Neural progenitor cell (in vitro differentiated cells): ENCODE measurements around the gene TXNDC15. TPM values are rescaled to one million over a fixed set of nuclear protein-coding genes. Genes with fewer than 3 reads are reported as not detected.
"Not testable (repeated sequence)": the region's sequence is repeated elsewhere in the genome, so short reads cannot be mapped to it uniquely, and the experiment has no call there.

Experiments
- DNase-seq: peaks from one replicate; pipeline ENCODE4 v3.0.0-alpha.2; 2016; ENCODE audit warnings: low spot score
- H2AFZ ChIP-seq: fragments of 200-600 bp; sonication (generic); replicated peaks from 2 replicates; pipeline ENCODE4 v1.6.1; 2016; ENCODE audit warnings: antibody characterized with exemption
- H3F3A ChIP-seq: fragments of 200-600 bp; sonication (generic); 2 replicates; pipeline ENCODE4 v1.6.1; 2016; ENCODE audit warnings: antibody characterized with exemption, low read depth
- H3K27ac ChIP-seq: fragments of 200-600 bp; sonication (generic); 2 replicates; pipeline ENCODE4 v1.5.1; 2016; ENCODE audit warnings: mild to moderate bottlenecking
- H3K27me3 ChIP-seq: fragments of 200-600 bp; sonication (generic); 2 replicates; pipeline ENCODE4 v1.6.1; 2016; ENCODE audit warnings: mild to moderate bottlenecking, moderate library complexity
- H3K36me3 ChIP-seq: fragments of 200-600 bp; sonication (generic); 2 replicates; pipeline ENCODE4 v1.5.1; 2016
- H3K4me1 ChIP-seq: fragments of 200-600 bp; sonication (generic); 2 replicates; pipeline ENCODE4 v1.6.1; 2016; ENCODE audit warnings: mixed run types
- H3K4me2 ChIP-seq: fragments of 200-600 bp; sonication (generic); 2 replicates; pipeline ENCODE4 v1.6.1; 2016
- H3K4me3 ChIP-seq: fragments of 200-600 bp; sonication (generic); 2 replicates; pipeline ENCODE4 v1.5.1; 2016
- H3K79me2 ChIP-seq: fragments of 200-600 bp; sonication (generic); 2 replicates; pipeline ENCODE4 v1.6.1; 2016; ENCODE audit warnings: low read depth
- H3K9ac ChIP-seq: fragments of 200-600 bp; sonication (generic); 2 replicates; pipeline ENCODE4 v1.6.1; 2016
- H3K9me3 ChIP-seq: fragments of 200-600 bp; sonication (generic); 2 replicates; pipeline ENCODE4 v1.5.1; 2016; ENCODE audit warnings: low read depth
- H4K20me1 ChIP-seq: fragments of 200-600 bp; sonication (generic); 2 replicates; pipeline ENCODE4 v1.6.1; 2016; ENCODE audit warnings: low read depth
- H3K27ac Mint-ChIP-seq: 3 replicates; pipeline ENCODE4 v1.8.0; 2021; ENCODE audit warnings: mixed read lengths
- H3K27me3 Mint-ChIP-seq: 2 replicates; pipeline ENCODE4 v1.8.0; 2022; ENCODE audit warnings: low read depth, mild to moderate bottlenecking, inconsistent platforms, moderate library complexity, mixed read lengths; ENCODE audit not compliant: insufficient read depth
- H3K36me3 Mint-ChIP-seq: 3 replicates; pipeline ENCODE4 v1.8.0; 2021; ENCODE audit warnings: mixed read lengths
- H3K4me1 Mint-ChIP-seq: 3 replicates; pipeline ENCODE4 v1.8.0; 2021; ENCODE audit warnings: mixed read lengths
- H3K4me3 Mint-ChIP-seq: 3 replicates; pipeline ENCODE4 v1.8.0; 2021; ENCODE audit warnings: mild to moderate bottlenecking, moderate library complexity, mixed read lengths
- H3K9me3 Mint-ChIP-seq: 3 replicates; pipeline ENCODE4 v1.8.0; 2020; ENCODE audit warnings: mixed read lengths
- CTCF ChIP-seq: fragments of 200-600 bp; sonication (generic); IDR thresholded peaks from 2 replicates; pipeline ENCODE4 v1.5.1; 2017; ENCODE audit warnings: antibody characterized with exemption, mild to moderate bottlenecking
- EZH2 ChIP-seq: fragments of 200-600 bp; sonication (generic); IDR thresholded peaks from 2 replicates; pipeline ENCODE4 v1.6.1; 2017; ENCODE audit warnings: antibody characterized with exemption, mild to moderate bottlenecking, moderate library complexity
- EZH2phosphoT487 ChIP-seq: fragments of 200-600 bp; sonication (generic); IDR thresholded peaks from 2 replicates; pipeline ENCODE4 v1.6.1; 2017; ENCODE audit warnings: antibody characterized with exemption
- total RNA-seq: library from RNA; depleted of rRNA; stranded (reverse); fragments of >200 nt; gene quantifications from 2 replicates; pipeline ENCODE4 v1.2.3, GENCODE V29; 2015; ENCODE audit warnings: low replicate concordance

The TXNDC15 gene
- total RNA-seq, 1 donor from 2014 or later = 36.6 TPM

- Mint-ChIP-seq H3K4me1 (peaks cover 22% of the 10 kb centered on the region), H3K27me3 (no peaks in the 10 kb centered on the region), H3K4me3 (peak within 1 kb of the TSS; percentile 92), H3K9me3 (no peaks in the 10 kb centered on the region), H3K36me3 (peaks cover 6% of the 10 kb centered on the region), H3K27ac (peak within 1 kb of the TSS; percentile 83)
- peaks cover 31% of the 10 kb centered on the region for H3F3A ChIP-seq
- H3K9ac ChIP-seq = peak within 1 kb of the TSS; percentile 80
- H3K4me1 ChIP-seq = peaks cover 11% of the 10 kb centered on the region
- H3K9me3 ChIP-seq = no peaks in the 10 kb centered on the region
- peak within 1 kb of the TSS; percentile 88 for H3K4me3 ChIP-seq
- peak within 1 kb of the TSS; percentile 53 for H2AFZ ChIP-seq
- H3K36me3 ChIP-seq = no peaks in the 10 kb centered on the region
- peak; percentile 91 for DNase-seq
- no peaks in the 10 kb centered on the region for H3K27me3 ChIP-seq
- H3K79me2 ChIP-seq = peaks cover 48% of the 10 kb centered on the region
- peak within 1 kb of the TSS; percentile 91 for H3K27ac ChIP-seq
- TF ChIP-seq CTCF = no peak
- peak; percentile 56 for TF ChIP-seq EZH2
- H4K20me1 ChIP-seq = peaks cover under 1% of the 10 kb centered on the region
- peak within 1 kb of the TSS; percentile 98 for H3K4me2 ChIP-seq
These were observed 28.1 kb upstream of the TXNDC15 start, which contains the start of gene C5orf24 for GRCh38 chr5:134845852-134846640. C5orf24 (plus strand) TSS chr5:134845968; CDS start chr5:134854901, 8,933 bp downstream.

GRCh38 chr5:134846641-134846960 is 27.6 kb upstream of the TXNDC15 start:
- Histone ChIP-seq H3K4me3 (peak overlapping the region; percentile 88), H3K4me1 (peaks cover 11% of the 10 kb centered on the region), H3K4me2 (peak overlapping the region; percentile 98), H3K79me2 (peaks cover 54% of the 10 kb centered on the region), H3F3A (peaks cover 31% of the 10 kb centered on the region), H3K9me3 (no peaks in the 10 kb centered on the region), H3K36me3 (no peaks in the 10 kb centered on the region), H3K27me3 (no peaks in the 10 kb centered on the region), H3K27ac (peak overlapping the region; percentile 91), H3K9ac (peak overlapping the region; percentile 80), H2AFZ (peak overlapping the region; percentile 53), H4K20me1 (peaks cover 6% of the 10 kb centered on the region)
- DNase-seq = no peak
- peak overlapping the region; percentile 92 for H3K4me3 Mint-ChIP-seq
- H3K27ac Mint-ChIP-seq = peak overlapping the region; percentile 71
- H3K9me3 Mint-ChIP-seq = no peaks in the 10 kb centered on the region
- TF ChIP-seq CTCF (no peak), EZH2 (no peak), EZH2phosphoT487 (no peak)
- H3K4me1 Mint-ChIP-seq = peaks cover 22% of the 10 kb centered on the region
- no peaks in the 10 kb centered on the region for H3K27me3 Mint-ChIP-seq
- peaks cover 8% of the 10 kb centered on the region for H3K36me3 Mint-ChIP-seq

GRCh38 chr5:134849434-134849933 is 24.7 kb upstream of the TXNDC15 start:
- H3K27me3 Mint-ChIP-seq, H3K27ac ChIP-seq, H3K9me3 ChIP-seq, H4K20me1 ChIP-seq, H2AFZ ChIP-seq, H3K27ac Mint-ChIP-seq, DNase-seq, H3K9ac ChIP-seq, H3K36me3 ChIP-seq, H3K9me3 Mint-ChIP-seq, H3K4me3 ChIP-seq, H3K4me3 Mint-ChIP-seq, H3K4me2 ChIP-seq, H3K27me3 ChIP-seq: not testable (repeated sequence)
- Histone ChIP-seq H3F3A (peaks cover 29% of the 10 kb centered on the region), H3K4me1 (peaks cover 11% of the 10 kb centered on the region), H3K79me2 (peaks cover 76% of the 10 kb centered on the region)
- H3K4me1 Mint-ChIP-seq = peaks cover 22% of the 10 kb centered on the region
- peaks cover 17% of the 10 kb centered on the region for H3K36me3 Mint-ChIP-seq

- H3K9me3 ChIP-seq = no peaks in the 10 kb centered on the region
- Mint-ChIP-seq H3K27me3 (no peaks in the 10 kb centered on the region), H3K4me3 (no peak overlapping the region), H3K36me3 (peaks cover 28% of the 10 kb centered on the region), H3K4me1 (peaks cover 13% of the 10 kb centered on the region), H3K9me3 (no peaks in the 10 kb centered on the region), H3K27ac (no peak overlapping the region)
- TF ChIP-seq CTCF (peak; percentile 36), EZH2 (no peak)
- no peaks in the 10 kb centered on the region for H3K27me3 ChIP-seq
- H4K20me1 ChIP-seq = peaks cover 15% of the 10 kb centered on the region
- H3K27ac ChIP-seq = peak overlapping the region; percentile 33
- H3K4me1 ChIP-seq = peaks cover 8% of the 10 kb centered on the region
- H3K4me2 ChIP-seq = no peak overlapping the region
- peaks cover 74% of the 10 kb centered on the region for H3K79me2 ChIP-seq
- H3K36me3 ChIP-seq = peaks cover 8% of the 10 kb centered on the region
- no peak overlapping the region for H3K9ac ChIP-seq
- H3K4me3 ChIP-seq = no peak overlapping the region
- H3F3A ChIP-seq = peaks cover 10% of the 10 kb centered on the region
- H2AFZ ChIP-seq = no peak overlapping the region
- no peak for DNase-seq
These were observed 22.8 kb upstream of the TXNDC15 start for GRCh38 chr5:134851307-134851923.

GRCh38 chr5:134856465-134856864 is 17.7 kb upstream of the TXNDC15 start:
- H3F3A ChIP-seq = peaks cover 15% of the 10 kb centered on the region
- not testable (repeated sequence) for H3K27me3 Mint-ChIP-seq, H3K4me3 ChIP-seq, DNase-seq, H3K9me3 ChIP-seq, H3K4me2 ChIP-seq, H3K27me3 ChIP-seq, H3K9me3 Mint-ChIP-seq, H3K27ac ChIP-seq, H3K27ac Mint-ChIP-seq, H3K9ac ChIP-seq, H3K4me1 ChIP-seq, H3K4me1 Mint-ChIP-seq, H3K4me3 Mint-ChIP-seq, H2AFZ ChIP-seq
- H3K36me3 Mint-ChIP-seq = peaks cover 33% of the 10 kb centered on the region
- peaks cover 15% of the 10 kb centered on the region for H4K20me1 ChIP-seq
- H3K36me3 ChIP-seq = peaks cover 26% of the 10 kb centered on the region
- H3K79me2 ChIP-seq = peaks cover 23% of the 10 kb centered on the region
